CD4-positive, alpha-beta T cell treated with Interferon alpha-2 for 1 hour (primary cell): Measurements from ENCODE around the gene TCF7L1.
"Not testable (repeated sequence)": the region's sequence is repeated elsewhere in the genome, so short reads cannot be mapped to it uniquely, and the experiment has no call there.

Experiments
- DNase-seq, 2 donors: peaks; one replicate each; pipeline ENCODE4 v3.0.0-alpha.2; 2020 to 2022

The TCF7L1 gene

GRCh38 chr2:85133751-85134254 is 611 bp downstream of the TCF7L1 start:
- DNase-seq = no peak

- DNase-seq = no peak
These were observed 1.2 kb downstream of the TCF7L1 start for GRCh38 chr2:85134255-85134895.

DNA sequence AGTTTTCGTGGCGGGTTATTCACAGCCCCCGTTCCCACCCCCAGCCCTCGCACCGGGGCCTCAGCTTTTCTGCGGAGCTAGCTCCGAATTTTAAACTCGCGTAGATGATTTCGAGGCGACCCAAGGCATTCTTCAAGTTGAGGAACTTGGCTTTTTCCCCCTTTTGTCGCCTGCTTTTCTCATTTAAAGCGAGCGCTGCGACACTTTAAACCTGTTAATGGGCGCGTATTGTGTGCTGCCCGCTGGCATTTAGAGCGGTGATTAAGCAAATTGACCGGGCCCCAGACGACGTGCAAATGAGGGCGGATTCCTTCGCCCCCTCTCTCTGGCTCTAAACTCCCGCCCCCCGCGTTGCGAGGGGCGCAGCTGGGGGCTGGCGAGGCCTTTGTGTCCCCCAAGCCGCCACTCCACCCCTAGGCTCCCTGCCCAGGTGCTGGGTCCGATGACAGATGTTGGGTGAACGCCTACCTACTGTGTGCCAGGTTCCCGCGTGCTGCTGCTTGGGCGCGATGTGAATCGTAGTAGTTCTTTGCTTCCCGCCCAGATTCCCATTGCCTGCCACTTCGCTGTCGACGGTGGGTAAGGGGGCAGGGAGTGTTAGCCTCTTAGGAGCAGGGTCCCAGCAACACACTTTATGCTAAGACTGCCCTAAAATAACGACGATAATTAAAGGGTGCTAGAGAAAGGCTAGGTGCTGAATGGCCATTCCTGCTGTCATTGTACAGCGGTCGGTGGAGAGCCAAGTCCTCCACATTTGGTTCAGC is 1.9 kb downstream of the TCF7L1 start:
- no peak for DNase-seq

GRCh38 chr2:85135660-85135914 is 2.4 kb downstream of the TCF7L1 start:
- DNase-seq = no peak

DNA sequence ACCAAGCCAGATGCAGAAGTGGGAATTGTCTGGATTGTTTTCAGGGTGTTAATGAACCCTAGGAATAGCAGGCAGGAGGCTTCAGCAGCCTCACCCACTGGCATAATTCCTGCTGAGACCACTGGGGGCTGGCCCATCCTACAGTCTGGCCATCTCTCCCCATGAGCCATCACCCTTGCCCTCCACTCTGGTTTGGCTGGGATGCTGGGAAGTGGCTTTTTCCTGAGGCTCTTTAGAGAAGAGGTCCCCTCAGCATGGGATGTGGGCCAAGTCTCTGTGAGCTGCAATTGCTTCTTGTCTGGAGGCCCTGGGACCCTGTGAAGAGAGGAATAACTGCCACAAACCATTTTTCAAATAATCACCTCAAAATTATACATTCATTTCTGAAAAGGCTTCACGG is 4.0 kb downstream of the TCF7L1 start:
- no peak for DNase-seq

GRCh38 chr2:85143463-85144082 is 10.4 kb downstream of the TCF7L1 start:
- DNase-seq = no peak

DNA sequence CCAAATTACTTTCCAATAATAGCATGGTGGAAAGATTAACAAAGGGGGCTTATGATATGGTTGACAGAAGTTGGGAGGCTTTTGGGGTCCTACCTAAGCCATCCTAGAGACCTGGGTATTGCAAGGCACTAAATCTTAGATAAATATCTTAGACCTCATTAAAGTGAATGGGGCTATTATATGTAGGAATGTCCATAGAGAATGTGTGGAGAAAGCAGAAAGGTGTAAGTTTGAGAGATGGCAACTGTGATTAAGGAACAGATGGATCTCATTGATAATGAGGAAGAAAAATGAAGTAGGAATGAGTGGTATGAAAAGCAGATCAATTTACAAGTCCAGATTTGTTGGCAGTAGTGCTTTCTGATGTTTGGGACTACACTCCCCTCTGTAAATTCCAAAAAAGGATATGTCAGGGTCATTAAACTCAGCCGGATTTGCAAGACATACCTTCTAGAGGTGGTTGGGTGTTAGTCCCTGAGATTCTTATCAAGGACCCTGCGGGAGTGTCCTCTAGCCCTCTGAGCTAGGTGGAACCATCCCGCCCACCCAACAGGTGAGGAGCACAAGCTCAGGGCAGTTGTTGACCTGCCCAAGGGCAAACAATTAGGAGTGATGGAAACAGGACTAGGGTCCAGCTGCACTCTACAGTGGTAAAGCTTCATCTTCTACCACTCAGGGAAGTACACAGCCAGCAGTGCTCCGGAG is 12.1 kb downstream of the TCF7L1 start:
- no peak for DNase-seq

DNA sequence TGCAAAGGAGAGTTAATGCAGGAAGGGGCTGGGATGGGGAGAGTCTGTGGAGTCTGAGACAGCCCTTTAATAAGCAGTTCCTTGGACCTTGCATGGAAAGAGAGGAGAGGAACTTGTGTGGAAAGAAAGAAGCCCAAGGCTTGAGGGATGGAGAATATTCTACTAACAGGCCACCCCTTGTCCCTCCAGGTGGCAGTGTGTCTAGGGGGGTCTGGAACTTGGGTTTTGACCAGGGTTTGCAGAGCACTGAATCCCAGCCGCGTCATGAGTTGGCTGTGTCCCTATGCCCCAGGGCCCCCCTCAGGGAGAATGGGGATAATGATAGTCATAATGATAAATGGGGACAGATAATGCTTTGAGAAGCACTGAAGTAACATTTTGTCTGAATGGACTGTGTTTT is 15.0 kb downstream of the TCF7L1 start:
- no peak for DNase-seq

- no peak for DNase-seq
These were observed 17.8 kb downstream of the TCF7L1 start for GRCh38 chr2:85151026-85151425.

- DNase-seq = no peak
These were observed 19.7 kb downstream of the TCF7L1 start for GRCh38 chr2:85152895-85153294.

- no peak for DNase-seq
These were observed 21.0 kb downstream of the TCF7L1 start for GRCh38 chr2:85154048-85154753.

- not testable (repeated sequence) for DNase-seq
These were observed 21.9 kb downstream of the TCF7L1 start for GRCh38 chr2:85155082-85155481.

DNA sequence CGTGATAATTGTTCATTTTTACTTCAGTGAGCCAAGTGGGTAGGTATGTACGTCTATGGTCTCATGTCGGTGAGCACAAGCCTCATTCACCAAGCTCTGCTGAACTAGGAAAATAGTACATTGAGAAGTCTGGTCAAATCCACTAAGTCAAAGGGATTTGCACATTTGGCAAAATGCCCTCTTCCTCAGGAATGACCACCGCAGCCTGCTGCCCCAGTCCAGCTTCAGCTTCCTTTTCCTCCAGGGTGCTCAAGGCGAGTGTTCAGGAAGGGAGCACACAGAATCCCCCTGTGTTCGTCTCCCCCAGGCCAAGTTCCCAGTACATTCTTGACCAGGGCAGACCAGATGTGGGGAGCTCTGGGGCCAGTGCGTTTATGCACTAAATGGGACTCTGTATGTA is 23.0 kb downstream of the TCF7L1 start:
- DNase-seq = no peak

DNA sequence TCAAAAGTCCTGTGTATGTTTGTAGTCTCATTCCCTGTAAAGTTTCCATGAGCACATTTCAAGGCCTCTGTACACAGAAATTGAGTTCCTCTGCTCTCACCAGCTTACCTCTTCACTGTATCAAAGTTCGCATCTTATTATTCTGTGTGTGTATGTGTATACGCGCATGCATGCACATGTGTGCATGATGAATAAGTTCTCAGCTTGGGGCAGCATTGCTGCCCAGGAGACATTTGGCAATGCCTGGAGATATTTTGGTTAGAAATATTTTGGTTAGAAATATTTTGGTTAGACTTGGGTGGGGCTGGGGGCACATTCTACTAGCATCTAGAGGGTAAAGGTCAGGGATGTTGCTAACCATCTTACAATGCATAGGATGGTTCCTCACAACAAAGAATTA is 23.4 kb downstream of the TCF7L1 start:
- DNase-seq = no peak

- no peak for DNase-seq
These were observed 24.2 kb downstream of the TCF7L1 start for GRCh38 chr2:85157345-85157744.

DNA sequence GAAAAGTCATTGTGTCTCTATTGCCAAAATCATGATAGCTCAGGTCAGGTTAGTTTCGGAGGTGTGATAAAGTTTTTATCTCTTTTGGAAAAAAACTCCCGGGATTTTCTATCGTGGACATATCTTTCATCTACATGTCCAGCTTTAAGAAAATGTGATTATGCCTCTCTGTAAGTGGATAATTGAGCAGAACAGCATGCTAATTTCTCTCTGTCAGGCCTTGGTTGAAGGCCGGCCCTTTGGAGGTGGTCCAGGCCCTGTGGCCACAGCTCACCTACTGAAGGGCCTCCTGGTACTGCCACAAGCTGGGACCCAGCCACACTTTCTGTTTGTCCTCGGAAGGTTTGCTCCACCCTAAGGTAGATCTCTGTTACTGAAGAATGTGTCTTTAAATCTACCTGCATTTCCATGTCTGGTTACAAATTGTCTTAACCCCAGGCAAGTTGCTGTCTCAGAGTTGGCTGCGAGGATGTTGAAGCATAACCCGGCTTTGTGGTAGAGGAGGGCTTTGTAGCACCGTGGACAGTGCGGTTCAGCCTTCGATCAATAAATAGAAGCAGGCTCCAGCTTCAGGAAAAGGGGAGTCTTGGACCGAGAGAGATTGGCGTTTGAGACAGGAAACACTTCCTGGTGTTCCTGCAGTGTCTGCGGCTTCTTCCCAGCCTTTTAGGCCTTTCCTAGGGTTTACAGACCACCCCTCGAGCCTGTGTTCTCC is 25.5 kb downstream of the TCF7L1 start:
- no peak for DNase-seq

DNA sequence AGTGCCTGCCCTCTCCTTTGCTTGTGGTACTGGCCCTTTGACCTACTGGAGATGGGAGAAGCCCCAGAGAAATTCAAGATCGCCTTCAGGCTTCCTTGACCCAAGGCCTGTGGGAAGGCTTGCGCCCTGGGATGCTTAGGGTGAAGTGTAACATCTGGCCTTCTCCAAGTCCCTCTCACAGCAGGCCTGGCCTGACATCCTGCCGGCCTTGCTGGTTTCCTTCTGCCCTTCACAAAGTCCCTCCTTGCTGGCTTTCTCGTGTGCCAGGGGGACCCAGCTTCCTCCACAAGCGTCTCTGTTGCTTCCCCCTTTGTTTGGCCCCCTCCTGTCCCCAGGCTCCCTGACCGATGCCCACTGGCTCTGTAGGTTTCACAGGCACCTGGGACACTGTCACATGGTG is 26.4 kb downstream of the TCF7L1 start:
- no peak for DNase-seq

DNA sequence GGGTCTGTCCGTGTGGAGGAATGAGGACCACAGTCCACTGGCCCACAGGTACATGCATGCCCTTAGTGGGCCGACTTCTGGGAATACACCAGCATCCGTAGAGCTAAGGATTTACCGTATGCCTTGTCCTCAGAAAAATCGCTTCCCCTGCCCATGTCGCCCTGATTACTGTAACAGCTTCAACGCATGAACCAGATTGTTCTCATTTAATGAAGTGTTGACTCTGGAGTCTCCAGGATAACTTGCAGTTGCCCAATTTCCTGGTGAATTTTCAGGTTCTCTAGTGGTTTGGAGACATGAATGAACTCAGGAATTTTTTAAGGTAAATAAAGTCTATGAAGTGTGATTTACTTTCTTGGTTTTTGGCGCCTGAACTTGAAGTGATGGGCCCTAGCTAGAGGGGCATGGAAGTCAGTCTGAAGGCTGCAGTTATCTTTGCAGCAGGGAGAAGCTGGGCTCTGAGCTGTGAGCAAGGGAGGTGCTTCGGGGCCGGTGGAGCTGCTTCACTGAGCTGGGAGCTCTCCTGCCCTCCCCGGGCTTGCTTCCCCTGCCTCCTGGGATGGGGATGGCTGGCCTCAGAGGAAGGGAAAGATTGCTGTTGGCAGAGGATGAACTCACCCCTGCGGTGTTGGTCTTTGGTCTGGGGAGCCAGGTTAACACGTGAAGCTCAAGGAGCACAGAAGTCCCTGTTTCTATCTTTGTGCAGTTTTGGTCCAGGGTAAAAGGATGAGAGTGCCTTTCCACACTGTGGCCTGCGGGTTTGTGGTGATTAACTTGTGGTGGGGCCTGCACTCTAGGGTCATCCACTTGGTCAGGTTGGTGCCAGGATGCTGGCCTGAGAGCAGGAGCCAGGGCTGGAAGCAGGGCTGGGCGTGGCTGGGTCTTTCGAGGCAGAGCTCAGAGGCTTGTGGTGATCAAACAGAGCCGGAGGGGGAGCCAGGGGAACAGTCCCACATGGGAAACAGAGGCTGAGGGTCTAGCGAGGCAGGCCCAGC is 28.1 kb downstream of the TCF7L1 start:
- DNase-seq = no peak

DNA sequence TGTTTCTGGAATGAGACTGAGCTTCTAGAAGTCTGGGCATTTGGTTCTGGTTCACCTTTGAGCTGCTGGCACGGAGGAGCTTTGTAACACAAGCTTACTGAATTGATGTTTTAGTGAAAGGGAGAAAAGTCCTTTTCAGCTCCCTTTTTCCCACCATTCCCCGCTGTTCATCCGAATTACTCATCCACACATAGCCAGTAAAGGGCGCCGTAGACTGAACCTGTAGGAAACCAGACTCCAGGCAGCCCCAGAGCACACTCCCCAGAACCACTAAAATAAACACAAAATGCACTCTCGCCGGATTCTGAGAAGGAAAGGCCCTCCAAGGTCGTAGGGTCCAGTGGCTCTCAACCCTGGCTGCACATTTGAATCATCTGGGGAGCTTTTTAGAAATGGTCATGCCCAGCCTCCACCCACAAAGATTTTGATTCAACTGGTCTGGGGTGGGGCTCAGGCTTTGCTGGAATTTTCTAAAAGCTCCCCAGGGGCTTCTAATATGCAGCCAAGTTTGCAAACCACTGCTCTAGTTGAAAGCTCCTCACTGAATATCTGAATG is 29.6 kb downstream of the TCF7L1 start:
- no peak for DNase-seq

DNA sequence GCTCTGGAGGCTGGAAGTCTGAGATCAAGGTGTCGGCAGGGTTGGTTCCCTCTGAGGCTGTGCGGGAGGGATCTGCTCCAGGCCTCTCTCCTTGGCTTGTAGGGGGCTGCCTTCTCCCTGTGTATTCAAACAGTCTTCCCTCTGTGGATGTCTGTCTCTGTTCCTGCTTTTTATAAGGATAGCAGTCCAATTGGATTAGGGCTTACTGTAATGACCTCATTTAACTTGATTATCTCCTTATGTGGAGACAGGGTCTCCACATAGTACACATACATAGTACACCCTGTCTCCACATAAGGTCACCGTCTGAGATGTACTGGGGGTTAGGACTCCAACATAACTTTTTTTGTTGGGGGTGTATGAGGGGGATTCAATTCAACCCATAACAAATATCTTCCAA is 30.5 kb downstream of the TCF7L1 start:
- DNase-seq = no peak

- DNase-seq = no peak
These were observed 31.0 kb downstream of the TCF7L1 start for GRCh38 chr2:85164145-85164569.
